ENCODE results near the gene PPEF2.
"Not testable (repeated sequence)": the region's sequence is repeated elsewhere in the genome, so short reads cannot be mapped to it uniquely, and the experiment has no call there.

PPEF2 gene

GRCh38 chr4:75902352-75902751, at the start of gene PPEF2:
PPEF2 (minus strand) TSS chr4:75902452; CDS start chr4:75896325, 6,127 bp downstream.
- FAIRE-seq, result no peak

- no peak for FAIRE-seq
Observed at GRCh38 chr4:75950213-75950815, 48.1 kb upstream of the PPEF2 start.

GRCh38 chr4:75948822-75949444, 46.7 kb upstream of the PPEF2 start:
- FAIRE-seq, result no peak

GRCh38 chr4:75940692-75941253, 38.5 kb upstream of the PPEF2 start, which contains the start of gene NAAA:
NAAA (minus strand) TSS chr4:75941013; CDS start chr4:75940949, 64 bp downstream.
- peak; percentile 28 for FAIRE-seq

- no peak for FAIRE-seq
Observed at GRCh38 chr4:75939890-75940691, 37.8 kb upstream of the PPEF2 start.

GRCh38 chr4:75935628-75936027, 33.4 kb upstream of the PPEF2 start:
- no peak for FAIRE-seq

GRCh38 chr4:75930152-75930551, 27.9 kb upstream of the PPEF2 start:
- FAIRE-seq, result no peak

- FAIRE-seq, result not testable (repeated sequence)
Observed at GRCh38 chr4:75924916-75925315, 22.7 kb upstream of the PPEF2 start.

- no peak for FAIRE-seq
Observed at GRCh38 chr4:75924309-75924827, 22.1 kb upstream of the PPEF2 start.

- FAIRE-seq, result no peak
Observed at GRCh38 chr4:75922588-75922987, 20.3 kb upstream of the PPEF2 start.

- no peak for FAIRE-seq
Observed at GRCh38 chr4:75921910-75922309, 19.7 kb upstream of the PPEF2 start.

GRCh38 chr4:75920327-75920726, 18.1 kb upstream of the PPEF2 start:
- FAIRE-seq, result no peak

- no peak for FAIRE-seq
Observed at GRCh38 chr4:75919920-75920319, 17.7 kb upstream of the PPEF2 start.

GRCh38 chr4:75916091-75916661, 13.9 kb upstream of the PPEF2 start:
- peak; percentile 96 for FAIRE-seq

GRCh38 chr4:75912968-75913367, 10.7 kb upstream of the PPEF2 start:
- FAIRE-seq, result no peak

GRCh38 chr4:75910831-75911230, 8.6 kb upstream of the PPEF2 start:
- FAIRE-seq, result not testable (repeated sequence)

GRCh38 chr4:75909405-75909804, 7.2 kb upstream of the PPEF2 start:
- FAIRE-seq, result no peak

GRCh38 chr4:75908555-75908954, 6.3 kb upstream of the PPEF2 start:
- no peak for FAIRE-seq

GRCh38 chr4:75907966-75908365, 5.7 kb upstream of the PPEF2 start:
- FAIRE-seq, result no peak

GRCh38 chr4:75904076-75904475, 1.8 kb upstream of the PPEF2 start:
- FAIRE-seq, result no peak

- FAIRE-seq, result no peak
Observed at GRCh38 chr4:75898536-75898935, 3.7 kb downstream of the PPEF2 start.

- FAIRE-seq, result peak; percentile 8
Observed at GRCh38 chr4:75895744-75896314, 6.4 kb downstream of the PPEF2 start.

- no peak for FAIRE-seq
Observed at GRCh38 chr4:75892508-75892907, 9.7 kb downstream of the PPEF2 start.

All from G401.6 (cell line).